GM23338 (cell line): ENCODE data around the gene CPAMD8. TPM values are rescaled to one million over a fixed set of nuclear protein-coding genes. Genes with fewer than 3 reads are reported as not detected.

Experiments used
- ATAC-seq: fragments of 200-7000 bp; cut with Tn5 transposase; 3 replicates; pipeline ENCODE4 v1.9.1; 2020
- DNase-seq: peaks from one replicate; pipeline ENCODE4 v3.0.0-alpha.2; 2015; ENCODE audit warnings: low spot score
- H2AFZ ChIP-seq: fragments of 200-600 bp; sonication (generic); 2 replicates; pipeline ENCODE4 v1.8.0; 2016; ENCODE audit warnings: antibody characterized with exemption, mild to moderate bottlenecking, moderate library complexity
- H3F3A ChIP-seq: fragments of 200-600 bp; sonication (generic); replicated peaks from 2 replicates; pipeline ENCODE4 v1.8.0; 2017; ENCODE audit warnings: antibody characterized with exemption, mixed run types, low read depth
- H3K27ac ChIP-seq: fragments of 200-600 bp; sonication (generic); 2 replicates; pipeline ENCODE4 v1.6.1; 2016; ENCODE audit warnings: low read depth
- H3K27me3 ChIP-seq: fragments of 200-600 bp; sonication (generic); 2 replicates; pipeline ENCODE4 v1.8.0; 2016; ENCODE audit warnings: mild to moderate bottlenecking, mixed run types, moderate library complexity; ENCODE audit not compliant: insufficient read depth
- H3K36me3 ChIP-seq: fragments of 200-600 bp; sonication (generic); 2 replicates; pipeline ENCODE4 v1.8.0; 2016; ENCODE audit warnings: mild to moderate bottlenecking; ENCODE audit not compliant: insufficient read depth
- H3K4me1 ChIP-seq: fragments of 200-600 bp; sonication (generic); 2 replicates; pipeline ENCODE4 v1.8.0; 2016; ENCODE audit warnings: mild to moderate bottlenecking, moderate library complexity; ENCODE audit not compliant: insufficient read depth
- H3K4me2 ChIP-seq: fragments of 200-600 bp; sonication (generic); 2 replicates; pipeline ENCODE4 v1.7.1; 2017; ENCODE audit warnings: mixed run types
- H3K4me3 ChIP-seq: fragments of 200-600 bp; sonication (generic); 2 replicates; pipeline ENCODE4 v1.6.1; 2016; ENCODE audit warnings: mixed run types
- H3K79me2 ChIP-seq: fragments of 200-600 bp; sonication (generic); replicated peaks from 2 replicates; pipeline ENCODE4 v1.8.0; 2017; ENCODE audit warnings: mild to moderate bottlenecking; ENCODE audit not compliant: insufficient read depth
- H3K9me2 ChIP-seq: fragments of 200-600 bp; sonication (generic); 2 replicates; pipeline ENCODE4 v1.8.0; 2017; ENCODE audit not compliant: insufficient read depth
- H4K20me1 ChIP-seq: fragments of 200-600 bp; sonication (generic); replicated peaks from 2 replicates; pipeline ENCODE4 v1.8.0; 2017; ENCODE audit warnings: mild to moderate bottlenecking; ENCODE audit not compliant: insufficient read depth
- H3K27ac Mint-ChIP-seq: 2 replicates; pipeline ENCODE4 v1.8.0; 2020; ENCODE audit warnings: inconsistent platforms, mild to moderate bottlenecking, moderate library complexity, mixed read lengths
- H3K27me3 Mint-ChIP-seq: 3 replicates; pipeline ENCODE4 v1.8.0; 2022; ENCODE audit warnings: low read depth, mild to moderate bottlenecking, moderate library complexity, mixed read lengths, inconsistent platforms; ENCODE audit not compliant: insufficient read depth, poor library complexity
- H3K36me3 Mint-ChIP-seq: 3 replicates; pipeline ENCODE4 v1.8.0; 2021; ENCODE audit warnings: low read depth, mild to moderate bottlenecking, inconsistent platforms, moderate library complexity, mixed read lengths
- H3K4me1 Mint-ChIP-seq: 3 replicates; pipeline ENCODE4 v1.8.0; 2020; ENCODE audit warnings: mild to moderate bottlenecking, inconsistent platforms, mixed read lengths
- H3K4me3 Mint-ChIP-seq: 3 replicates; pipeline ENCODE4 v1.8.0; 2021; ENCODE audit warnings: moderate library complexity, mild to moderate bottlenecking, inconsistent platforms, mixed read lengths
- H3K9me3 Mint-ChIP-seq: 3 replicates; pipeline ENCODE4 v1.8.0; 2020; ENCODE audit warnings: moderate library complexity, mild to moderate bottlenecking, inconsistent platforms, mixed read lengths
- CTCF ChIP-seq, 2 experiments: fragments of 200-600 bp in 1 of 2; sonication (generic) in 1 of 2; conservative IDR thresholded peaks; 2 replicates each; pipeline versions ENCODE4 v1.5.1 to v1.6.1; 2016 to 2017; ENCODE audit warnings: antibody characterized with exemption in 2 of 2, low read depth in 2 of 2, mild to moderate bottlenecking in 2 of 2, moderate library complexity in 1 of 2
- EZH2 ChIP-seq: fragments of 200-600 bp; sonication (generic); IDR thresholded peaks from one replicate; pipeline ENCODE4 v1.8.0; 2017; ENCODE audit warnings: antibody characterized with exemption, mild to moderate bottlenecking, low read depth; ENCODE audit not compliant: unreplicated experiment
- EZH2phosphoT487 ChIP-seq: fragments of 200-600 bp; sonication (generic); IDR thresholded peaks from one replicate; pipeline ENCODE4 v1.8.1; 2018; ENCODE audit warnings: antibody characterized with exemption; ENCODE audit not compliant: unreplicated experiment
- JUNB ChIP-seq: IDR thresholded peaks from one replicate; pipeline ENCODE4 v1.6.1; 2016; ENCODE audit warnings: antibody characterized with exemption; ENCODE audit not compliant: unreplicated experiment
- POLR2AphosphoS5 ChIP-seq: IDR thresholded peaks from 2 replicates; pipeline ENCODE4 v1.6.1; 2016; ENCODE audit warnings: antibody characterized with exemption, low read depth
- REST ChIP-seq: IDR thresholded peaks from one replicate; pipeline ENCODE4 v1.6.1; 2018; ENCODE audit warnings: antibody characterized with exemption; ENCODE audit not compliant: unreplicated experiment
- STAT1 ChIP-seq: IDR thresholded peaks from one replicate; pipeline ENCODE4 v1.6.1; 2016; ENCODE audit warnings: antibody characterized with exemption; ENCODE audit not compliant: unreplicated experiment
- ZNF114 ChIP-seq: fragments of 250-450 bp; sonication (Bioruptor Pico); IDR thresholded peaks from 2 replicates; pipeline ENCODE4 v1.5.0; 2020; ENCODE audit warnings: mild to moderate bottlenecking, moderate library complexity
- ZNF331 ChIP-seq: fragments of 250-450 bp; sonication (Bioruptor Pico); IDR thresholded peaks from 2 replicates; pipeline ENCODE4 v1.5.0; 2020; ENCODE audit warnings: low read depth, mild to moderate bottlenecking, moderate library complexity
- ZNF462 ChIP-seq: fragments of 250-450 bp; sonication (Bioruptor Pico); IDR thresholded peaks from 2 replicates; pipeline ENCODE4 v1.5.0; 2020; ENCODE audit warnings: mild to moderate bottlenecking, moderate library complexity
- polyA plus RNA-seq: library from polyadenylated mRNA; unstranded; fragments of >200 nt; fragmentation: Nextera tagmentation; extraction: Ambion mirVana; gene quantifications from 2 replicates; pipeline ENCODE4 v1.2.1, GENCODE V29; 2016
- total RNA-seq: library from RNA; depleted of rRNA; stranded (reverse); fragments of >200 nt; shearing (Covaris generic); gene quantifications from 2 replicates; pipeline ENCODE4 v1.2.3, GENCODE V29; 2014
- TF ChIP-seq, protein P1 (sequence below): IDR thresholded peaks from 2 replicates; pipeline ENCODE4 v1.6.1; 2016; ENCODE audit warnings: antibody characterized with exemption

CPAMD8 gene
- total and polyA plus RNA-seq, 2 experiments from 2014 or later, result 4.4 to 11.8 TPM

GRCh38 chr19:17021793-17022590 lies 4.6 kb downstream of the CPAMD8 start (continued):
- TF ChIP-seq POLR2AphosphoS5, result no peak
- no peak for TF ChIP-seq ZNF331 (CRISPR knock-in tag)
- no peak for TF ChIP-seq STAT1
- TF ChIP-seq JUNB, result no peak
- TF ChIP-seq CTCF (conservative IDR thresholded peaks at IDR 0.05; ENCODE audit: low read depth in 2 of 2), result no peak
- TF ChIP-seq EZH2phosphoT487, result no peak
- TF ChIP-seq, protein P1, sequence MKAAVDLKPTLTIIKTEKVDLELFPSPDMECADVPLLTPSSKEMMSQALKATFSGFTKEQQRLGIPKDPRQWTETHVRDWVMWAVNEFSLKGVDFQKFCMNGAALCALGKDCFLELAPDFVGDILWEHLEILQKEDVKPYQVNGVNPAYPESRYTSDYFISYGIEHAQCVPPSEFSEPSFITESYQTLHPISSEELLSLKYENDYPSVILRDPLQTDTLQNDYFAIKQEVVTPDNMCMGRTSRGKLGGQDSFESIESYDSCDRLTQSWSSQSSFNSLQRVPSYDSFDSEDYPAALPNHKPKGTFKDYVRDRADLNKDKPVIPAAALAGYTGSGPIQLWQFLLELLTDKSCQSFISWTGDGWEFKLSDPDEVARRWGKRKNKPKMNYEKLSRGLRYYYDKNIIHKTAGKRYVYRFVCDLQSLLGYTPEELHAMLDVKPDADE, result no peak
- TF ChIP-seq ZNF114 (CRISPR knock-in tag), result no peak
- no peak for TF ChIP-seq EZH2

GRCh38 chr19:17021328-17021727 lies 5.3 kb downstream of the CPAMD8 start:
- Histone ChIP-seq H3F3A (no peaks in the 10 kb centered on the region), H3K4me3 (no peak overlapping the region), H3K27me3 (peaks cover 10% of the 10 kb centered on the region; the same call in 1 of the 2 replicates), H4K20me1 (no peaks in the 10 kb centered on the region), H3K9me2 (no peaks in the 10 kb centered on the region), H3K27ac (no peak overlapping the region), H3K36me3 (0 out of 2 replicates have a peak, but pooled peaks cover 2% of the 10 kb centered on the region), H3K4me1 (peaks cover 8% of the 10 kb centered on the region), H2AFZ (no peak overlapping the region), H3K4me2 (no peak overlapping the region), H3K79me2 (peaks cover 10% of the 10 kb centered on the region)
- ATAC-seq (no peak), DNase-seq (no peak)
- peaks cover 5% of the 10 kb centered on the region; the same call in 2 of the 3 replicates for H3K4me1 Mint-ChIP-seq
- peaks cover 16% of the 10 kb centered on the region for H3K27me3 Mint-ChIP-seq
- peaks cover 44% of the 10 kb centered on the region for H3K36me3 Mint-ChIP-seq
- H3K4me3 Mint-ChIP-seq, result no peak overlapping the region
- H3K27ac Mint-ChIP-seq, result no peak overlapping the region
- peaks cover 44% of the 10 kb centered on the region for H3K9me3 Mint-ChIP-seq
- no peak for TF ChIP-seq POLR2AphosphoS5
- TF ChIP-seq ZNF114 (CRISPR knock-in tag), result no peak
- no peak for TF ChIP-seq EZH2phosphoT487
- no peak for TF ChIP-seq REST
- no peak for TF ChIP-seq STAT1
- TF ChIP-seq ZNF462 (CRISPR knock-in tag), result no peak
- TF ChIP-seq EZH2, result no peak
- no peak for TF ChIP-seq JUNB
